Measurements from ENCODE around the gene KCNJ6.
A peak's percentile ranks its signal among the peaks of the same experiment; 100 is the strongest.
"Not testable (repeated sequence)": the region's sequence is repeated elsewhere in the genome, so short reads cannot be mapped to it uniquely, and the experiment has no call there.

KCNJ6 gene

GRCh38 chr21:37590836-37591235 is 325.4 kb downstream of the KCNJ6 start:
- not testable (repeated sequence) for DNase-seq

- DNase-seq, result not testable (repeated sequence)
Observed at GRCh38 chr21:37588644-37589043, 327.6 kb downstream of the KCNJ6 start.

- no peak for DNase-seq
Observed at GRCh38 chr21:37587635-37588177, 328.6 kb downstream of the KCNJ6 start.

GRCh38 chr21:37587203-37587602 is 329.1 kb downstream of the KCNJ6 start:
- DNase-seq, result no peak

- DNase-seq, result no peak
Observed at GRCh38 chr21:37582590-37582989, 333.7 kb downstream of the KCNJ6 start.

- no peak for DNase-seq
Observed at GRCh38 chr21:37580666-37581065, 335.6 kb downstream of the KCNJ6 start.

- no peak for DNase-seq
Observed at GRCh38 chr21:37579356-37579755, 336.9 kb downstream of the KCNJ6 start.

GRCh38 chr21:37578471-37579126 is 337.7 kb downstream of the KCNJ6 start:
- DNase-seq, result no peak

- not testable (repeated sequence) for DNase-seq
Observed at GRCh38 chr21:37576929-37577328, 339.3 kb downstream of the KCNJ6 start.

GRCh38 chr21:37575580-37575979 is 340.7 kb downstream of the KCNJ6 start:
- no peak for DNase-seq

GRCh38 chr21:37574751-37575150 is 341.5 kb downstream of the KCNJ6 start:
- no peak for DNase-seq

GRCh38 chr21:37574316-37574715 is 341.9 kb downstream of the KCNJ6 start:
- DNase-seq, result no peak

GRCh38 chr21:37571442-37571841 is 344.8 kb downstream of the KCNJ6 start:
- no peak for DNase-seq

GRCh38 chr21:37568916-37569315 is 347.3 kb downstream of the KCNJ6 start:
- DNase-seq, result no peak

GRCh38 chr21:37568415-37568814 is 347.8 kb downstream of the KCNJ6 start:
- DNase-seq, result no peak

- DNase-seq, result no peak
Observed at GRCh38 chr21:37566790-37567615, 349.3 kb downstream of the KCNJ6 start.

- no peak for DNase-seq
Observed at GRCh38 chr21:37565530-37566223, 350.6 kb downstream of the KCNJ6 start.

GRCh38 chr21:37564924-37565529 is 351.2 kb downstream of the KCNJ6 start:
- DNase-seq, result peak; percentile 71

GRCh38 chr21:37564341-37564923 is 351.8 kb downstream of the KCNJ6 start:
- peak; percentile 74 for DNase-seq

- peak; percentile 83 for DNase-seq
Observed at GRCh38 chr21:37563641-37564340, 352.5 kb downstream of the KCNJ6 start.

- DNase-seq, result no peak
Observed at GRCh38 chr21:37562920-37563640, 353.2 kb downstream of the KCNJ6 start.
